ENCODE data around the gene SH2D2A. TPM values are rescaled to one million over a fixed set of nuclear protein-coding genes. Genes with fewer than 3 reads are reported as not detected.

SH2D2A gene
- total and polyA plus RNA-seq, 2 of the 4 experiments (the other 2 are of a cell fraction): not detected

- POLR2A ChIA-PET (ENCODE audit: unreplicated experiment): no interaction called here
Measured at GRCh38 chr1:156775799-156776198, 40.8 kb downstream of the SH2D2A start.

More at GRCh38 chr1:156775799-156776198, 40.8 kb downstream of the SH2D2A start:
- no TSS peak for BruUV-seq (replicated peaks)
- Histone ChIP-seq H2AK5ac (ENCODE audit: low read depth, low read length) (no peak overlapping the region), H3K9me3 (ENCODE audit: control insufficient read depth, insufficient read depth, low read length) (no peaks in the 10 kb centered on the region), H3K4me3 (ENCODE audit: insufficient read depth, low read depth, low read length) (no peak overlapping the region), H3K4me1 (ENCODE audit: control insufficient read depth, insufficient read depth, low read length) (peaks cover 2% of the 10 kb centered on the region; the same call in 1 of the 2 replicates), H3K23ac (ENCODE audit: low read depth, low read length) (no peak overlapping the region), H2BK120ac (ENCODE audit: low read depth, low read length) (no peak overlapping the region), H4K5ac (ENCODE audit: low read depth, low read length) (no peak overlapping the region), H3K56ac (ENCODE audit: extremely low read depth, insufficient read depth, low read length) (no peak overlapping the region), H2BK5ac (ENCODE audit: low read depth, low read length, poor library complexity, severe bottlenecking) (no peak overlapping the region), H3K14ac (replicated peaks; ENCODE audit: low read depth, low read length) (no peak overlapping the region), H3K4ac (ENCODE audit: low read depth, low read length) (no peak overlapping the region), H4K8ac (ENCODE audit: low read depth in 2 of 2, low read length in 2 of 2) (no peak overlapping the region), H4K20me1 (ENCODE audit: insufficient read depth, low read length) (peaks cover 87% of the 10 kb centered on the region), H3K27ac (ENCODE audit: insufficient read depth, low read length) (no peak overlapping the region), H3K18ac (ENCODE audit: low read depth, low read length) (no peak overlapping the region), H3K9ac (ENCODE audit: low read depth, low read length) (no peak overlapping the region), H3K4me2 (ENCODE audit: low read depth, low read length) (no peak overlapping the region), H3K79me1 (ENCODE audit: low read depth in 1 of 2, low read length in 2 of 2) (peaks cover 14 to 76% of the 10 kb centered on the region in 2 experiments), H2AFZ (replicated peaks; ENCODE audit: low read length, poor library complexity) (no peak overlapping the region), H3K36me3 (ENCODE audit: control insufficient read depth, insufficient read depth, low read length) (peaks cover 1% of the 10 kb centered on the region; the same call in 1 of the 2 replicates), H4K91ac (ENCODE audit: insufficient read depth, low read depth, low read length) (no peak overlapping the region), H3K27me3 (ENCODE audit: control insufficient read depth, insufficient read depth, low read length) (no peaks in the 10 kb centered on the region), H2AK9ac (replicated peaks; ENCODE audit: low read depth, low read length, poor library complexity) (no peak overlapping the region), H3K9me1 (ENCODE audit: insufficient read depth, low read length) (peaks cover 13% of the 10 kb centered on the region), H2BK15ac (ENCODE audit: low read depth, low read length) (no peak overlapping the region), H2BK20ac (ENCODE audit: low read depth, low read length) (no peak overlapping the region)
- CTCF ChIA-PET: no interaction called here
- WGBS, 2 experiments (ENCODE audit: extremely low coverage in 2 of 2, insufficient read length in 1 of 2): no CpG with 5 or more reads among the region's 5 CpGs
- dilution Hi-C loops (cut with HindIII; ENCODE audit: low sequenced_read_pairs, unreplicated experiment): no loop called here
- in situ Hi-C loops (cut with MboI; ENCODE audit: low sequenced_read_pairs): no loop called here
- no peak for DNase-seq
- ATAC-seq (ENCODE audit: low read depth): no peak
- TF ChIP-seq, protein P1, sequence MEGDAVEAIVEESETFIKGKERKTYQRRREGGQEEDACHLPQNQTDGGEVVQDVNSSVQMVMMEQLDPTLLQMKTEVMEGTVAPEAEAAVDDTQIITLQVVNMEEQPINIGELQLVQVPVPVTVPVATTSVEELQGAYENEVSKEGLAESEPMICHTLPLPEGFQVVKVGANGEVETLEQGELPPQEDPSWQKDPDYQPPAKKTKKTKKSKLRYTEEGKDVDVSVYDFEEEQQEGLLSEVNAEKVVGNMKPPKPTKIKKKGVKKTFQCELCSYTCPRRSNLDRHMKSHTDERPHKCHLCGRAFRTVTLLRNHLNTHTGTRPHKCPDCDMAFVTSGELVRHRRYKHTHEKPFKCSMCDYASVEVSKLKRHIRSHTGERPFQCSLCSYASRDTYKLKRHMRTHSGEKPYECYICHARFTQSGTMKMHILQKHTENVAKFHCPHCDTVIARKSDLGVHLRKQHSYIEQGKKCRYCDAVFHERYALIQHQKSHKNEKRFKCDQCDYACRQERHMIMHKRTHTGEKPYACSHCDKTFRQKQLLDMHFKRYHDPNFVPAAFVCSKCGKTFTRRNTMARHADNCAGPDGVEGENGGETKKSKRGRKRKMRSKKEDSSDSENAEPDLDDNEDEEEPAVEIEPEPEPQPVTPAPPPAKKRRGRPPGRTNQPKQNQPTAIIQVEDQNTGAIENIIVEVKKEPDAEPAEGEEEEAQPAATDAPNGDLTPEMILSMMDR (conservative IDR thresholded peaks at IDR 0.05; ENCODE audit: low read depth, low read length): no peak
- TF ChIP-seq SMC3 (IDR thresholded peaks at IDR 0.05; ENCODE audit: low read depth, low read length): no peak
- no peak for TF ChIP-seq BHLHE40 (IDR thresholded peaks at IDR 0.05; ENCODE audit: low read depth, low read length)
- TF ChIP-seq FOS (IDR thresholded peaks at IDR 0.05; ENCODE audit: low read depth, low read length): no peak
- no peak for TF ChIP-seq RCOR1 (IDR thresholded peaks at IDR 0.05; ENCODE audit: insufficient replicate concordance, low read length)
- TF ChIP-seq NFE2L2 (IDR thresholded peaks at IDR 0.05; ENCODE audit: low read depth, low read length): no peak
- TF ChIP-seq, protein P2, sequence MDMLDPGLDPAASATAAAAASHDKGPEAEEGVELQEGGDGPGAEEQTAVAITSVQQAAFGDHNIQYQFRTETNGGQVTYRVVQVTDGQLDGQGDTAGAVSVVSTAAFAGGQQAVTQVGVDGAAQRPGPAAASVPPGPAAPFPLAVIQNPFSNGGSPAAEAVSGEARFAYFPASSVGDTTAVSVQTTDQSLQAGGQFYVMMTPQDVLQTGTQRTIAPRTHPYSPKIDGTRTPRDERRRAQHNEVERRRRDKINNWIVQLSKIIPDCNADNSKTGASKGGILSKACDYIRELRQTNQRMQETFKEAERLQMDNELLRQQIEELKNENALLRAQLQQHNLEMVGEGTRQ (IDR thresholded peaks at IDR 0.05; ENCODE audit: low read depth, low read length): no peak
- no peak for TF ChIP-seq MAFK (IDR thresholded peaks at IDR 0.05; ENCODE audit: low read depth, low read length)
- intact Hi-C loops (cut with micrococcal nuclease): no loop called here
